Hippocampal formation (tissue), 2 donors: Measurements from ENCODE around the gene TBC1D14.

ENCODE experiments used
- DNase-seq, 2 donors: peaks; one replicate each; lab custom pipeline; 2025; lab: John Stamatoyannopoulos, UW

The TBC1D14 gene

GRCh38 chr4:7001271-7001670 is 91.6 kb downstream of the TBC1D14 start:
- no peak for DNase-seq

- no peak for DNase-seq
These were observed 92.7 kb downstream of the TBC1D14 start for GRCh38 chr4:7002336-7002735.

- DNase-seq: no peak
These were observed 93.7 kb downstream of the TBC1D14 start for GRCh38 chr4:7003176-7003878.

DNA sequence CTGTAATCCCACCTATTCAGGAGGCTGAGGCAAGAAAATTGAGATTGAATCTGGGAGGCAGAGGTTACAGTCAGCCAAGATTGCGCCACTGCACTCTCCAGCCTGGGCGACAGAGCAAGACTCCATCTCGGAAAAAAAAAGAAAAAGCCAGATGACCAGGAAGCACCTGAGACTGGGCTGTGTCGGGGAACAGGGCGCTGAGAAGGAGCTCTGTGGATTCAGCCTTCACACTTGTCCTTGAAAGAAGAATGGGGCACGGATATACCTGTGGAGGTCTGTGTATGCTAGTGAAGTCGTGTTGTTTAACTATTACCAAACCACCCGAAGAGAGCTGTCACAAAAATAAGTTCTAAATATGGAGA is 94.2 kb downstream of the TBC1D14 start:
- no peak for DNase-seq

- no peak for DNase-seq
These were observed 94.7 kb downstream of the TBC1D14 start for GRCh38 chr4:7004331-7004730.

GRCh38 chr4:7005571-7005970 is 95.9 kb downstream of the TBC1D14 start:
- DNase-seq: no peak

- DNase-seq: no peak
These were observed 96.8 kb downstream of the TBC1D14 start for GRCh38 chr4:7006411-7006810.

GRCh38 chr4:7007142-7007907 is 97.7 kb downstream of the TBC1D14 start:
- DNase-seq: no peak

DNA sequence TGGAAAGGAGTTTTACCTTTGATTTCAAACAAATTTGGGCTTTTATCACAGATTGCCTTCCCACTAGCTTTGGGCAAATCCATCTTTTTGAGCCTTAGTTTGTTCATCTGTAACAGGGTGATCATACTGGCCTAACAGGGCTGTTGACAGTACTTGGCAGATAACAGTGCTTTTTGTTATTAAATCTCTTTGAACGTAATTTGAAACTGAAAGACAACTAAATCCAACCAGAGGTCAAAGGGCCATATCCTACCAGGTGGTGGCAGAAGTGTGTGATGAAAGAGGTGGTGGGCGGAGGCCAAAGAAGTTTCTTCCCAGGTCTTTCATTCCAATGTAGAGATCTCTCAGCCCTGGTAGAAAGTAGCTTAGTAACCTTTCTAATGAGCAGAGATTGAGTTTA is 98.3 kb downstream of the TBC1D14 start:
- DNase-seq: no peak

DNA sequence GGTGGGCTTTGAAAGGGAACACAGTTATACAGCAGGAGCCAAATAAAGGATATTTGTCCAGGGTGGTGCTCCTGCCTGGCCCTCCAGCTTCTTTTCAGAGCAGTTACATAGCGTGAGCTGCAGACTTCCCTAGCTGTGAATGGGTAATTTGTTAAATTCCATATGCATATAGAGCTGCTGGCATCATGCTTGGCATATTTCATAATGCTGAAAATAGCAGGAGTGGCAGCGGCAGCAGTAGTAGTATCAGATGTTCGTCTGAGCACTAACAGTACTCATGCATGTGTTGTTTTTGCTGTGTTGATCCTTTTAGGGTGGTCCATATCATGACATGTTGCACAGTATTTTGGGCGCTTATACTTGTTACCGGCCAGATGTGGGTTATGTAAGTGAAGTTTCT is 99.9 kb downstream of the TBC1D14 start:
- no peak for DNase-seq

DNA sequence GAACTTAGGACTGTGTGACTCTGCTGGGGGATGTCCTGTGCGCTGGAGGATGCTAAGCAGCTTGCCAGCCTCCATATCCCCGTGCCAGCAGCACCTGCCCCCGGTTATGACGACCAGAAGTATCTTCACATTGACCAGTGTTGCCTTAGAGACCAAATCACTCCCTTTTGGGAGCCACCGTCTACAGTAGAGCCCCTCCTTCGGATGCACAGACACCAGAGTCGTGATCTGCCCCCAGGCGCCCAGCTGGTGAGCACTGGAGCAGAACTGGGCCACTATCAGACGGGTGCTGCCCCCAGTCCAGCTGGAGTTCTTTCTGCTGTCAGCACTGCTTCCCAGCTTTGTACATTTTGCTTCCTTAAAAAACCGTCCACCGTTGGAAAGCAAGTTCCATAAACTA is 103.5 kb downstream of the TBC1D14 start:
- DNase-seq: no peak

GRCh38 chr4:7014815-7015214 is 105.2 kb downstream of the TBC1D14 start:
- DNase-seq: no peak

DNA sequence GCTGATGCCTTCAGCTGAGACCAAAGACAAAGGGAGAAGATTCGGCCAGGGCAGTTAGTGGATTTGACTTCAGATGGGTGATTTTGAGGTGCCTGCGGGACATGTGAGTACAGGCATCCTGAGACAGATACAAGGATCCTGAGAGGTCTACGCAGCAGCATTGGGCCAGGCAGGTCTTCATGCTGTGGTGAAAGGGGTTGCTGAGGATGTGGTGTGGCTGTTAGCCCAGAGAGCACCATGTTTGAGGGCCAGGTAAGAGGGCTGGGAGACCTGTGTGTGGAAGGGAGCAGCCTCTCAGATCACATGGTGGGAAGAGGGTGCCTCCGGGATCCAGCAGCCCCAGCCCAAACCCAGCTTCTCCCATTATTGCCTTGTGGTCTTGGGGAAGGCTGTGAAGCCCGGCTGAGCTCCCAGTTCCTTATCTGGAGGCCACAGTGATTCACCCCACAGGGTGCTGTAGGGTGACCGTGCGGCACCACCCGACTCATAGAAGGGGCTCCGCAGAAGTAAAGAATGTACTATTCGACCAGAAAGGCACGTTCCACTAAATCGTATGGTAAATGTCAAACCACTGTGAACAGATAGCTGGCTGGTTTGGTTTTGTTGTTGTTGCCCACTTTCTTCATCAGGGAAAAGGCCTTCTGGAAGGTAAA is 105.9 kb downstream of the TBC1D14 start:
- no peak for DNase-seq

DNA sequence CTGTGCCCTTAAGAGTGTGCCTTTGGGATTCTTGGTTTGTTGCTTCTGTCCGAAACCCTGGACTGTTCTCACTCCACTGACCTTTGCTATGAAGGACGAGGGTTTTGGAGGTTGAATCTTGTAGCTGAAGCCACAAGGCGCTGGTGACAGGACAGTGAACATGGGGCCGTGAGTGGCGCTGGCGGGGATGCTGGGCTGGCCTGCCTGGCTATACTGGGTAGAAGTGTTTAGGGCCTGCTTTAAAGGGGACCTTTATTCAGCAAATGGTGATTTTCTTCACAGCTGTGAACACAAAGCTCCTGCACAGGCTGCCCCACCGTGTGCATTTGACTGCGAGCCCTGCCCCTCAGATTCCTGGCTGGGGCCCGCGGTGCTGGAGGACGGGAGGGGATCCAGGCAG is 106.5 kb downstream of the TBC1D14 start:
- no peak for DNase-seq

- DNase-seq: no peak
These were observed 106.9 kb downstream of the TBC1D14 start for GRCh38 chr4:7016512-7016911.

- DNase-seq: peak; percentile 34 to 53
These were observed 107.9 kb downstream of the TBC1D14 start for GRCh38 chr4:7017446-7018048.

GRCh38 chr4:7018281-7018680 is 108.7 kb downstream of the TBC1D14 start:
- no peak for DNase-seq

DNA sequence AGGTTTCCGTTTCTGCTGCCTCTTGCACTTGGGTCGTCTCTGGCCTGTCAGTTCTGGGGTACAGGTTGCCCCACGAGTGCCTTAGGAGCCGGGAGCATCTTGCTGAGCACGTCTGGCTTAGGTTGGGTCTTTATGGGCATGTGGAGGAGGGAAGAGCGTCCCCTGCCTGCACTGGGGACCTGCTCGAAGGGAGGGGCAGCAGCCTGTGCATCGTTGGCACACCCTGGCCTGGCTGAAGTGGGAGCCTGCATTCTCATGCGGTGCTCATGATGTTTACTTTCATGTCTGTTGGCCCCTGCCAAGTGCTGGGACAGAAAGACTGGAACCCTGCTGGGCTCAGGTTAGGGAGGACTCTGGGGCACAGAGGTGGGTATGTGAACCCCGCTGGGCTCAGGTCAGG is 109.7 kb downstream of the TBC1D14 start:
- DNase-seq: no peak

GRCh38 chr4:7020290-7020689 is 110.7 kb downstream of the TBC1D14 start:
- no peak for DNase-seq

- DNase-seq: no peak
These were observed 111.2 kb downstream of the TBC1D14 start for GRCh38 chr4:7020856-7021255.

- DNase-seq: no peak
These were observed 111.7 kb downstream of the TBC1D14 start for GRCh38 chr4:7021355-7021754.

DNA sequence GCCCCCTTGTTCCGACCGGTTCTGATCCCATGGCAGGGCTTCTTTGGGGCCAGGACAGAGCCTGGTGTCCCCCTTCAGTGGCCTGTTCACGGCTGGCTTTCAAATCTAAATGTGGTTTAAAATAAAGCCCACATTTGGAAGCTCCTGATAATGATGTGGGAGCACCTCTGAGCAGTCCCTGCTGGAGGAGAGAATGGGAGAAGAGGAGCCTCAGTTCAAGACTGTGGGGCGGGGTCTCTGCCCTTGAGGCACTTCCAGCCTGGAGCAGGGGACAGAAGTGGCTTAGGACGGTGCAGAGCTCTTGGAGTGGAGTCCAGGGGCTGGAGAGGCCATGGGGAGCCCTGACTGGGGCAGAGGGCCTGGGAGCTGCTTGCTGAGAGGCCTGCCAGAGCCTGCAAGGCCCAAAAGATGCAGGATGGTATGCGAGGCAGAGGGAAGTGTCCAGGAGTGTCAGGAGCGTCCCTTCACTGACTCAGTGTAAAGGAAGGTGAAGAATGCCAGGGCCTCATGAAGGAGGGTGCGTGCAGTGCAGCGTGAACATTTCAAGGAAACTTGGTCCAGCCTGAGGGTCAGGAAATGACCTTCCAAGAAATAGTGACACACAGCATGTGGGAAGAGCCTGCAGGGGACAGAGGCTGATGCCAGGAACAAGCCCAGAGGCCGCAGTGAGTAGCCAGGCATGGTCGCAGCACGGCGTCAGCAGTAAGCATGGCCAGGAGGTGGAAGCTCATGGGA is 112.5 kb downstream of the TBC1D14 start:
- DNase-seq: no peak
